Thyroid gland (tissue), 4 donors: ENCODE measurements around the gene H2AZ1. TPM values are rescaled to one million over a fixed set of nuclear protein-coding genes. Genes with fewer than 3 reads are reported as not detected.

Experiments used
- DNase-seq, 2 donors: peaks; one replicate each; pipeline ENCODE4 v3.0.0-alpha.2; 2019
- H3K27ac ChIP-seq, 3 donors: fragments of 200-600 bp; sonication (generic); 1 replicate in 2 of 3; 2 replicates in 1 of 3; pipeline ENCODE4 v1.5.1; 2016 to 2019; ENCODE audit warnings: mild to moderate bottlenecking in 1 of 3, moderate library complexity in 1 of 3
- H3K27me3 ChIP-seq: fragments of 200-600 bp; sonication (generic); one replicate; pipeline ENCODE4 v1.5.1; 2019
- H3K36me3 ChIP-seq, 2 donors: fragments of 200-600 bp; sonication (generic); one replicate each; pipeline ENCODE4 v1.5.1; 2016 to 2019
- H3K4me1 ChIP-seq, 2 donors: fragments of 200-600 bp; sonication (generic); one replicate each; pipeline ENCODE4 v1.5.1; 2017 to 2019
- H3K4me3 ChIP-seq, 3 donors: fragments of 200-600 bp; sonication (generic); replicated peaks in 1 of 3; 1 replicate in 2 of 3; 2 replicates in 1 of 3; pipeline ENCODE4 v1.5.1; 2016; ENCODE audit warnings: mild to moderate bottlenecking in 1 of 3
- H3K9me3 ChIP-seq: fragments of 200-600 bp; sonication (generic); one replicate; pipeline ENCODE4 v1.5.1; 2017
- POLR2A ChIP-seq, 2 donors: fragments of 450-650 bp; IDR thresholded peaks; one replicate each; pipeline ENCODE4 v1.6.1; 2017; ENCODE audit warnings: antibody characterized with exemption in 2 of 2, mild to moderate bottlenecking in 2 of 2, moderate library complexity in 1 of 2
- WGBS, 2 donors: methylation state at CpG; one replicate each; pipeline ENCODE4 v1.1.5; 2017; 5-methylcytosine and 5-hydroxymethylcytosine counted together
- intact Hi-C: fragments of 100-400 bp; cut with DNase I; formaldehyde crosslinking; loops from one replicate; pipeline ENCODE4 v1.15.1; 2023
- total RNA-seq, 4 donors: library from RNA; depleted of rRNA; stranded (reverse); fragments of >200 nt; gene quantifications; one replicate each; pipeline ENCODE4 v1.2.3, GENCODE V29; 2016
- TF ChIP-seq, protein P1 (sequence below), 6 experiments: fragments of 200-600 bp in 3 of 6; fragments of 450-650 bp in 3 of 6; sonication (generic) in 3 of 6; IDR thresholded peaks; one replicate each; pipeline ENCODE4 v1.5.1; 2016 to 2019; ENCODE audit warnings: antibody characterized with exemption in 6 of 6, mild to moderate bottlenecking in 2 of 6, inconsistent platforms in 1 of 6, moderate library complexity in 1 of 6

Gene H2AZ1
- total RNA-seq, 4 donors from 2014 or later, result 141 to 185 (median 150) TPM

DNA sequence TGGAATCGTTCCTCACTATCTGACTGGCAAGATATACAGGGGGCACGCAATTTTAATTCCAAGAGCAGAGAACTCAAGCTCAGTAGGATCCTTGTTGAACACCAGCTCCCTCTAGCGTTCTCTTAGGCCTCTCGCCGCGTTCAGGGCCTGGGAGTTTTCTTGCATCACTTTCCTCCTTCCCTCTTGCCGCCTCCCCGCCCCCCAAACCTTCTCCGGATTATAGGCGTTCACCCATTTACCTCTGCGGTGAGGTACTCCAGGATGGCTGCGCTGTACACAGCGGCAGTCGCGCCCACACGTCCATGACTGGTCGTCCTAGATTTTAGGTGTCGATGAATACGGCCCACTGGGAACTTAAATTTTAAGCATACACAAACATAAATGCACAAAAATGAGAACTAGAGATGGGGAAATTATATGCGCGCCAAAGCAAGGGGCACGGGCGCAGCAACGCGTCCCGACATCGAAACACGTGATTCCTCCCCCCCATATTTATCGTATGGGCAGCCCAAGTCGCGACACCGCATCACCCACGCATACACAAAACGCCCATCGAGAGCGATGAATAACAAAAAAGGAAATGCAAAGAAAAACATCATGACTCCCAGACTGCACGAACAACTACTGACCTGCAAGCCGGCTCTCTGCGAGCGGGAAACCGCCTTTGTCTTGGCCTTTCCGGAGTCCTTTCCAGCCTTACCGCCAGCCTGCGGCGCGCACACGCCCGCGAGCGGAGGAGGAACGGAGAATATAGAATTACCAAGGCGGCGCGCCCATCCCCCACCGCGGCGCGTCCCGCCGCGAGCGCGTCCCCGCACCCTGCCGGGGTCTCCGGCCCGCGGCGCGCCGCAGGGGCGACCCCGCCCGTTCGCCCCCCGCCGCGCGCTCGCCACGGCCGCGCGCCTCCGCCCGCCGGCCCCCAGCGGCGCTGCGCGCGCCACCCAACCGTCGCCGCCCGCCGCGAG lies 759 bp downstream of the H2AZ1 start:
- Histone ChIP-seq H3K4me1 (peaks cover 17 to 32% of the 10 kb centered on the region in 2 donors), H3K27ac (peak overlapping the region; percentile 67 to 82 (median 80)), H3K27me3 (no peaks in the 10 kb centered on the region), H3K4me3 (peak overlapping the region; percentile 40 to 64 (median 46)), H3K9me3 (no peaks in the 10 kb centered on the region), H3K36me3 (no peaks in the 10 kb centered on the region)
- 0 to 1% methylated on average over 52 to 53 of the region's 98 CpGs for WGBS, 2 donors
- intact Hi-C loops, result loop anchor here (5.0 to 10.0 kb wide), 3 partner anchors 57 to 387 kb away; partner anchors contain the start of genes DAPP1, LAMTOR3 and TRMT10A
- DNase-seq, result peak; percentile 92 to 95
- TF ChIP-seq POLR2A (IDR thresholded peaks at IDR 0.05), result peak in 1 of 2 donors; percentile 47
- TF ChIP-seq, protein P1, sequence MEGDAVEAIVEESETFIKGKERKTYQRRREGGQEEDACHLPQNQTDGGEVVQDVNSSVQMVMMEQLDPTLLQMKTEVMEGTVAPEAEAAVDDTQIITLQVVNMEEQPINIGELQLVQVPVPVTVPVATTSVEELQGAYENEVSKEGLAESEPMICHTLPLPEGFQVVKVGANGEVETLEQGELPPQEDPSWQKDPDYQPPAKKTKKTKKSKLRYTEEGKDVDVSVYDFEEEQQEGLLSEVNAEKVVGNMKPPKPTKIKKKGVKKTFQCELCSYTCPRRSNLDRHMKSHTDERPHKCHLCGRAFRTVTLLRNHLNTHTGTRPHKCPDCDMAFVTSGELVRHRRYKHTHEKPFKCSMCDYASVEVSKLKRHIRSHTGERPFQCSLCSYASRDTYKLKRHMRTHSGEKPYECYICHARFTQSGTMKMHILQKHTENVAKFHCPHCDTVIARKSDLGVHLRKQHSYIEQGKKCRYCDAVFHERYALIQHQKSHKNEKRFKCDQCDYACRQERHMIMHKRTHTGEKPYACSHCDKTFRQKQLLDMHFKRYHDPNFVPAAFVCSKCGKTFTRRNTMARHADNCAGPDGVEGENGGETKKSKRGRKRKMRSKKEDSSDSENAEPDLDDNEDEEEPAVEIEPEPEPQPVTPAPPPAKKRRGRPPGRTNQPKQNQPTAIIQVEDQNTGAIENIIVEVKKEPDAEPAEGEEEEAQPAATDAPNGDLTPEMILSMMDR (IDR thresholded peaks at IDR 0.05), result peak; percentile 43 to 91 (median 86)

DNA sequence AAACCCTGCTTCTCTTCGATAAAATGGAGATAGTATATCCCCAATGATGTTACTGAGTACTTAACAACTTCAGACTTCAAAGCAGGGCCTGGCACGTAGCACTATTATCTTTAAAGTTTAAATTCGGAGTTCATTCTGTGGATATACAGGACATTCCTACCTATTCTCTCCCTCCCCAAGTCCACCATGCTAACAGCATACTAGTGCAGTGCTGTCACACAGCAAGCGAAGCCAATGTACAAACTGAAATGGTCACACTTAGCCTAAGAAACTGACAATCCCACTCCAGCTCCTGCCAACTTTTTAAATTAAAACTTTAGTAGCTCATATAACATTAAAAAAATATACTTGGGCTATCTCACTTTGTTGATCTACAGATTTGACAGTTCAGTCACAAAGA lies 2.5 kb downstream of the H2AZ1 start:
- H3K36me3 ChIP-seq, result no peaks in the 10 kb centered on the region
- intact Hi-C loops, result loop anchor here (5.0 to 10.0 kb wide), 3 partner anchors 55 to 385 kb away; partner anchors contain the start of genes DAPP1, LAMTOR3 and TRMT10A

DNA sequence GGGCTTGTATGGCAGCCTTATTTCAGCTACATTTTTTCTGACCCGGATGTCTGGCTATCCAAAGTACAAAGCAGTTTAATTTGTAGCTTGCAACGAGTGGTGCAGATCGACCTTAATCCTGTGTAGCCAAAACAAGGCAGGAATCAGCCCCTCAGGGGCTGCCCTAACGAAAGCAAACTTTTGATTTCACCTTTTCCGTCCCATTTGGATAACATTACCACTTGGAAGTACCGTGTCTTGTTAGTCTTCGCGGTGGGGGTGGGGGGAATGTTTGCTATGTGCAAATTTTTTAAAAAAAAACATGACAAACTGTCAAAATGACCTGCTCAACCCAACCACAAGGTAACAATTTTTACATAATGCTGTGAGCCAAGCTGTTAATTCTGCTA lies 2.9 kb downstream of the H2AZ1 start:
- Histone ChIP-seq H3K27ac (peak overlapping the region; percentile 92 to 98 (median 96)), H3K4me1 (peaks cover 17 to 39% of the 10 kb centered on the region in 2 donors), H3K9me3 (no peaks in the 10 kb centered on the region), H3K4me3 (peak overlapping the region in 2 of 3 donors; percentile 84 to 88), H3K27me3 (no peaks in the 10 kb centered on the region), H3K36me3 (no peaks in the 10 kb centered on the region)
- no peak for TF ChIP-seq POLR2A (IDR thresholded peaks at IDR 0.05)
- TF ChIP-seq, protein P1 (IDR thresholded peaks at IDR 0.05), result no peak
- intact Hi-C loops, result loop anchor here (5.0 to 10.0 kb wide), 3 partner anchors 55 to 385 kb away; partner anchors contain the start of genes DAPP1, LAMTOR3 and TRMT10A
- WGBS, 2 donors, result 24 to 29% methylated on average over 8 of the region's 8 CpGs
- DNase-seq, result no peak

More for the DNA sequence above, 2.5 kb downstream of the H2AZ1 start:
- no peaks in the 10 kb centered on the region for H3K9me3 ChIP-seq
- peaks cover 17 to 39% of the 10 kb centered on the region in 2 donors for H3K4me1 ChIP-seq
- H3K27me3 ChIP-seq, result no peaks in the 10 kb centered on the region
- TF ChIP-seq, protein P1 (IDR thresholded peaks at IDR 0.05), result no peak
- no peak for TF ChIP-seq POLR2A (IDR thresholded peaks at IDR 0.05)
- WGBS, 2 donors, result 92 to 94% methylated on average over 4 of the region's 4 CpGs
- peak overlapping the region; percentile 92 to 98 (median 96) for H3K27ac ChIP-seq
- H3K4me3 ChIP-seq, result no peak overlapping the region
- no peak for DNase-seq

DNA sequence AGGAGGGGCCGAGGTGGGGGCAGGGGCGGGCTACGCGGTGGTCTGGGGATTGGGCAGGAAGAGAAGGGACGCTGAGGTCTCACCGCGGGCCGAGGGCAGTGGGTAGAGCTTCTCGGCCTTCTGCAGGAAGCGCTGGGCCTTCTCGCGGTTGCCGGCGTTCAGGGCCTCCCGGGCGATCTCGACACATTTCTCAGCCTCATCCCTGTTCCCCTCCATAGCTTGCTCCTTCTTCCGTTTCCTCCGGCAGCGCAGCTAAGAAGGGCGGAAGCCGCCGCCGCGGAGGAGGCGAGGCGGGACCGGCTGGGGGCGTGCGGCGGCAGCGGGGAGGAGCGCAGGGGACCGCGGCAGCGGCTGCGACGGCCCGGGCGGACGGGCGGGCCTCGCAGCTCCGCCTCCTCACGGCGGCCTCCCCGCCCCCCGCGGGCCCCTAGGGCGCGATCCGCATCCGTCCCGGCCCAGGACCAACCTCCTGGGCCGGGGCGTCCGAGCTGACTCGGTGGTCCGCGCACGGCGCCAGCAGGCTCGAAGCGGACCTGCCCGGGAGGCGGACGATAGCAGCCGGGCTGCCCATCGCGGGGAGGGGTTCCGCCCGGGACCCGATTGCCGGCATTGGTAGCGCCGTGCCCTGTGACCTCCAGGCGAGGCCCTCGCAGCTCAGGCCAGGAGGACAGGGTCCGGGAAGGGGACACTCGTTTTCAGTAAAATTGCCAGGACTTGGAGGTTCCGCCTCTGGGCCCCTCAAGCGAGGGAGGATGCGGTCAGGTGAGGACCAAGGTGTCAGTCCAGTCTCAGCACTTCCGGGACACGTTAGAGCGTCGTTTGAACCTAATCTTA lies 3.5 kb downstream of the H2AZ1 start, which contains the start of gene DNAJB14:
DNAJB14 (minus strand) TSS at position 263 of the 834 bp plus-strand sequence; CDS start at position 216, 47 bp downstream.
- Histone ChIP-seq H3K4me1 (peaks cover 17 to 39% of the 10 kb centered on the region in 2 donors), H3K9me3 (no peaks in the 10 kb centered on the region), H3K36me3 (no peaks in the 10 kb centered on the region), H3K4me3 (peak within 1 kb of the TSS; percentile 71 to 88 (median 84)), H3K27me3 (no peaks in the 10 kb centered on the region), H3K27ac (peak within 1 kb of the TSS; percentile 92 to 98 (median 96))
- intact Hi-C loops, result loop anchor here (5.0 to 10.0 kb wide), 3 partner anchors 54 to 384 kb away; partner anchors contain the start of genes DAPP1, LAMTOR3 and TRMT10A
- DNase-seq, result peak; percentile 71 to 80
- TF ChIP-seq POLR2A (IDR thresholded peaks at IDR 0.05), result peak in 1 of 2 donors; percentile 73
- TF ChIP-seq, protein P1 (IDR thresholded peaks at IDR 0.05), result peak in 2 of 6 experiments; percentile 8 to 9
- WGBS, 2 donors, result 5 to 9% methylated on average over 11 to 28 of the region's 87 CpGs
